ENCODE measurements around the gene IRAK1. TPM values are rescaled to one million over a fixed set of nuclear protein-coding genes. Genes with fewer than 3 reads are reported as not detected.
A peak's percentile ranks its signal among the peaks of the same experiment; 100 is the strongest.

IRAK1 gene
- polyA plus RNA-seq, 1 donor (not counting 4 experiments of a cell fraction or from before 2014, with no cell fraction given): 41.5 TPM

GRCh38 chrX:154021131-154021611, 1.5 kb upstream of the IRAK1 start:
- dilution Hi-C loops (cut with MboI; ENCODE audit: extremely low pct_ligation_motif_present, low sequenced_read_pairs): no loop called here
- peaks cover 24% of the 10 kb centered on the region for H3K4me1 ChIP-seq (ENCODE audit: control insufficient read depth, extremely low read depth, insufficient read depth, low read length)
- H3K9ac ChIP-seq (ENCODE audit: control insufficient read depth, extremely low read depth, insufficient read depth, low read length): no peak overlapping the region
- H3K9me1 ChIP-seq (ENCODE audit: control insufficient read depth, extremely low read depth, insufficient read depth, low read length): no peaks in the 10 kb centered on the region
- FAIRE-seq (no peak), DNase-seq (ENCODE audit: low read depth, low spot score) (no peak)
- no peak overlapping the region for H3K4me3 ChIP-seq (ENCODE audit: control insufficient read depth in 2 of 3, extremely low read depth in 1 of 3, insufficient read depth in 2 of 3, low read depth in 1 of 3, low read length in 3 of 3)
- no peaks in the 10 kb centered on the region for H4K20me1 ChIP-seq (ENCODE audit: control insufficient read depth, extremely low read depth, insufficient read depth, low read length)
- H3K9me3 ChIP-seq (ENCODE audit: control insufficient read depth, low read depth, low read length): no peaks in the 10 kb centered on the region
- no peak overlapping the region for H2AFZ ChIP-seq (ENCODE audit: control insufficient read depth, low read length)
- peak overlapping the region; percentile 85 for H3K4me2 ChIP-seq (ENCODE audit: control insufficient read depth, extremely low read depth, insufficient read depth, low read depth, low read length)
- H3K79me2 ChIP-seq (ENCODE audit: control insufficient read depth, insufficient read depth, low read length): peaks cover 22% of the 10 kb centered on the region
- H3K36me3 ChIP-seq (ENCODE audit: control insufficient read depth in 2 of 2, extremely low read depth in 1 of 2, insufficient read depth in 2 of 2, low read length in 2 of 2): peaks cover 0 to 4% of the 10 kb centered on the region in 2 experiments
- H3K27me3 ChIP-seq (ENCODE audit: control insufficient read depth, extremely low read depth, insufficient read depth, low read length): no peaks in the 10 kb centered on the region
- TF ChIP-seq CTCF (optimal IDR thresholded peaks at IDR 0.05 in 1 of 3, IDR thresholded peaks at IDR 0.05 in 1 of 3, conservative IDR thresholded peaks at IDR 0.05 in 1 of 3; ENCODE audit: extremely low read depth in 1 of 3, insufficient read depth in 2 of 3, low read length in 3 of 3): no peak
- no peak for TF ChIP-seq EZH2 (IDR thresholded peaks at IDR 0.05; ENCODE audit: low read length)
- peak overlapping the region; percentile 69 for H3K27ac ChIP-seq (ENCODE audit: control insufficient read depth, insufficient read depth, low read length)

DNA sequence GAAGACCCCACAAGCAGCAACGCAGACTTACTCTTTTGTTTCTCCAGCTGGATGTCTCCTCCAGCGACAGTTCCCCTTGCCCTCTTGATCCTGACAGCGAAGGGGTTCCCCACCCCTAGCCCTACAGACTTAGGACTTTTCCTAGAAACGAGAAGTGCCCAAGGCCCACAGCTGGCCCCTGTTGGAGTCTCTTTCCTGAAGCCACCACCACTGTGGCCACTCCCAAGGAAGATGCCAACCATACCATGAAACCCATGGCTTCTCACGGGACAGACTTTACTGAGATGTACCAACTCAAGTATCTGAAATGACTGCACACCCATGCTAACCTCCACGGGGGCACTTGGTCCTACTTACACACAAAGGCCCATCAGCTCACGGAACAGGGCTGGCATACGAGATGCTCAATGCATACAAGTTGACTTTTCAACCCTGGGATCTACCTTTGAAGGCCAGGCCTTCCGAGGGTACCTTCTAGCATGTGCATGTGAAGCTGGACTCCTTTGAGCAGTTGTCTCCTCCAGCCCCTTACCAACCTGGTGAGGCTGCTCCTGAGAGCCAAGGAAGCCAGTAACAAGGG, 924 bp upstream of the IRAK1 start:
- Histone ChIP-seq H3K9ac (ENCODE audit: control insufficient read depth, extremely low read depth, insufficient read depth, low read length) (peak overlapping the region; percentile 85), H3K9me1 (ENCODE audit: control insufficient read depth, extremely low read depth, insufficient read depth, low read length) (no peaks in the 10 kb centered on the region), H2AFZ (ENCODE audit: control insufficient read depth, low read length) (no peak overlapping the region), H3K4me2 (ENCODE audit: control insufficient read depth, extremely low read depth, insufficient read depth, low read depth, low read length) (peak overlapping the region; percentile 85), H3K27me3 (ENCODE audit: control insufficient read depth, extremely low read depth, insufficient read depth, low read length) (no peaks in the 10 kb centered on the region), H3K79me2 (ENCODE audit: control insufficient read depth, insufficient read depth, low read length) (peaks cover 22% of the 10 kb centered on the region), H3K9me3 (ENCODE audit: control insufficient read depth, low read depth, low read length) (no peaks in the 10 kb centered on the region), H3K4me1 (ENCODE audit: control insufficient read depth, extremely low read depth, insufficient read depth, low read length) (peaks cover 21% of the 10 kb centered on the region), H4K20me1 (ENCODE audit: control insufficient read depth, extremely low read depth, insufficient read depth, low read length) (no peaks in the 10 kb centered on the region), H3K4me3 (ENCODE audit: control insufficient read depth in 2 of 3, extremely low read depth in 1 of 3, insufficient read depth in 2 of 3, low read depth in 1 of 3, low read length in 3 of 3) (peak overlapping the region; percentile 40 to 62 (median 49)), H3K27ac (ENCODE audit: control insufficient read depth, insufficient read depth, low read length) (peak overlapping the region; percentile 69), H3K36me3 (ENCODE audit: control insufficient read depth in 2 of 2, extremely low read depth in 1 of 2, insufficient read depth in 2 of 2, low read length in 2 of 2) (peaks cover 0 to 4% of the 10 kb centered on the region in 2 experiments)
- DNase-seq (ENCODE audit: low read depth, low spot score) (no peak), FAIRE-seq (no peak)
- TF ChIP-seq CTCF (optimal IDR thresholded peaks at IDR 0.05 in 1 of 3, IDR thresholded peaks at IDR 0.05 in 1 of 3, conservative IDR thresholded peaks at IDR 0.05 in 1 of 3; ENCODE audit: extremely low read depth in 1 of 3, insufficient read depth in 2 of 3, low read length in 3 of 3): no peak
- dilution Hi-C loops (cut with MboI; ENCODE audit: extremely low pct_ligation_motif_present, low sequenced_read_pairs): no loop called here

Measured in keratinocyte (primary cell).